ENCODE measurements around the gene ZDHHC16.
"Not testable (repeated sequence)": the region's sequence is repeated elsewhere in the genome, so short reads cannot be mapped to it uniquely, and the experiment has no call there.

The ZDHHC16 gene

GRCh38 chr10:97464226-97464625, 18.3 kb downstream of the ZDHHC16 start:
- no peak for DNase-seq (ENCODE audit: extremely low read depth, low read depth)
- no peak for TF ChIP-seq CTCF (IDR thresholded peaks at IDR 0.05; ENCODE audit: low read depth, low read length)

- no peak for DNase-seq (ENCODE audit: extremely low read depth, low read depth)
- TF ChIP-seq CTCF (IDR thresholded peaks at IDR 0.05; ENCODE audit: low read depth, low read length) = no peak
Observed at GRCh38 chr10:97465982-97466381, 20.0 kb downstream of the ZDHHC16 start.

- TF ChIP-seq CTCF (IDR thresholded peaks at IDR 0.05; ENCODE audit: low read depth, low read length) = no peak
- no peak for DNase-seq (ENCODE audit: extremely low read depth, low read depth)
Observed at GRCh38 chr10:97466755-97467154, 20.8 kb downstream of the ZDHHC16 start.

- no peak for DNase-seq (ENCODE audit: extremely low read depth, low read depth)
- TF ChIP-seq CTCF (IDR thresholded peaks at IDR 0.05; ENCODE audit: low read depth, low read length) = no peak
Observed at GRCh38 chr10:97468162-97468561, 22.2 kb downstream of the ZDHHC16 start.

- DNase-seq (ENCODE audit: extremely low read depth, low read depth) = not testable (repeated sequence)
Observed at GRCh38 chr10:97468781-97469180, 22.8 kb downstream of the ZDHHC16 start.

- no peak for DNase-seq (ENCODE audit: extremely low read depth, low read depth)
- no peak for TF ChIP-seq CTCF (IDR thresholded peaks at IDR 0.05; ENCODE audit: low read depth, low read length)
Observed at GRCh38 chr10:97474918-97475317, 28.9 kb downstream of the ZDHHC16 start.

GRCh38 chr10:97475936-97476594, 30.1 kb downstream of the ZDHHC16 start:
- no peak for DNase-seq (ENCODE audit: extremely low read depth, low read depth)
- TF ChIP-seq CTCF (IDR thresholded peaks at IDR 0.05; ENCODE audit: low read depth, low read length) = no peak

GRCh38 chr10:97479410-97479809, 33.4 kb downstream of the ZDHHC16 start:
- DNase-seq (ENCODE audit: extremely low read depth, low read depth) = not testable (repeated sequence)

Measured in AG09319 (cell line).